Heart left ventricle (tissue), 13 donors: ENCODE measurements around the gene BUB1.
"Not testable (repeated sequence)": the region's sequence is repeated elsewhere in the genome, so short reads cannot be mapped to it uniquely, and the experiment has no call there.

ENCODE experiments used
- POLR2A ChIP-seq, 2 donors: fragments of 450-650 bp; IDR thresholded peaks; one replicate each; pipeline ENCODE4 v1.6.1; 2017; ENCODE audit warnings: antibody characterized with exemption in 2 of 2, mild to moderate bottlenecking in 2 of 2, moderate library complexity in 2 of 2
- TF ChIP-seq, protein P1 (sequence below), 12 donors: fragments of 200-600 bp; sonication (generic) in 4 of 12; IDR thresholded peaks; one replicate each; pipeline versions ENCODE4 v1.5.0 to v1.8.0; 2018 to 2022; ENCODE audit warnings: antibody characterized with exemption in 12 of 12, mild to moderate bottlenecking in 5 of 12
- donor health status: ischemic (EF 13 %, LVEDD 7.1; RV severe dilation, severe dysfunction).
- donor health status: DM: no; HTN: yes; CAD: no.
- donor health status: DM: no; HTN: no; CAD: no.
- donor health status: ischemic (EF 25% LVEDD 6.9; RV normal size, moderate dysfunction).
- donor health status: ischemic (EF 25% LVEDD 5.7; RV mildly dilated, moderate dysfunction).
- donor health status: ischemic (EF 35%, LVEDD 5.7; RV mildly dilated, moderate dysfunction).
- donor health status: nonischemic (EF 11% LVEDD 7.7; RV severe dilation, severe dysfunction).
- donor health status: DM: yes; HTN: yes; CAD: no.
- donor health status: PGD.
- donor health status: ischemic (EF 29% LVEDD 5.4; RV normal size, mild dysfunction).
- donor health status: nonischemic (EF 23%, LVEDD 6.1; RV moderate dilation, normal function).

GRCh38 chr2:110588520-110588919 lies 89.3 kb downstream of the BUB1 start:
- TF ChIP-seq, protein P1, sequence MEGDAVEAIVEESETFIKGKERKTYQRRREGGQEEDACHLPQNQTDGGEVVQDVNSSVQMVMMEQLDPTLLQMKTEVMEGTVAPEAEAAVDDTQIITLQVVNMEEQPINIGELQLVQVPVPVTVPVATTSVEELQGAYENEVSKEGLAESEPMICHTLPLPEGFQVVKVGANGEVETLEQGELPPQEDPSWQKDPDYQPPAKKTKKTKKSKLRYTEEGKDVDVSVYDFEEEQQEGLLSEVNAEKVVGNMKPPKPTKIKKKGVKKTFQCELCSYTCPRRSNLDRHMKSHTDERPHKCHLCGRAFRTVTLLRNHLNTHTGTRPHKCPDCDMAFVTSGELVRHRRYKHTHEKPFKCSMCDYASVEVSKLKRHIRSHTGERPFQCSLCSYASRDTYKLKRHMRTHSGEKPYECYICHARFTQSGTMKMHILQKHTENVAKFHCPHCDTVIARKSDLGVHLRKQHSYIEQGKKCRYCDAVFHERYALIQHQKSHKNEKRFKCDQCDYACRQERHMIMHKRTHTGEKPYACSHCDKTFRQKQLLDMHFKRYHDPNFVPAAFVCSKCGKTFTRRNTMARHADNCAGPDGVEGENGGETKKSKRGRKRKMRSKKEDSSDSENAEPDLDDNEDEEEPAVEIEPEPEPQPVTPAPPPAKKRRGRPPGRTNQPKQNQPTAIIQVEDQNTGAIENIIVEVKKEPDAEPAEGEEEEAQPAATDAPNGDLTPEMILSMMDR (IDR thresholded peaks at IDR 0.05): not testable (repeated sequence)
- TF ChIP-seq POLR2A (IDR thresholded peaks at IDR 0.05): not testable (repeated sequence)
